Measurements from ENCODE around the gene SRGAP2C.
"Not testable (repeated sequence)": the region's sequence is repeated elsewhere in the genome, so short reads cannot be mapped to it uniquely, and the experiment has no call there.

Gene SRGAP2C

GRCh38 chr1:121280699-121281317, 96.0 kb downstream of the SRGAP2C start:
- not testable (repeated sequence) for DNase-seq

GRCh38 chr1:121281480-121281879, 96.7 kb downstream of the SRGAP2C start:
- DNase-seq = not testable (repeated sequence)

GRCh38 chr1:121283587-121284180, 98.9 kb downstream of the SRGAP2C start:
- DNase-seq = not testable (repeated sequence)

GRCh38 chr1:121292590-121292989, 107.8 kb downstream of the SRGAP2C start:
- not testable (repeated sequence) for DNase-seq

GRCh38 chr1:121293263-121294204, 108.8 kb downstream of the SRGAP2C start:
- DNase-seq = not testable (repeated sequence)

GRCh38 chr1:121294205-121294570, 109.4 kb downstream of the SRGAP2C start:
- not testable (repeated sequence) for DNase-seq

- DNase-seq = not testable (repeated sequence)
These were observed 111.8 kb downstream of the SRGAP2C start for GRCh38 chr1:121296563-121296962.

- DNase-seq = not testable (repeated sequence)
These were observed 113.8 kb downstream of the SRGAP2C start for GRCh38 chr1:121298529-121298928.

GRCh38 chr1:121299514-121300149, 114.9 kb downstream of the SRGAP2C start:
- DNase-seq = not testable (repeated sequence)

GRCh38 chr1:121301876-121302275, 117.1 kb downstream of the SRGAP2C start:
- DNase-seq = not testable (repeated sequence)

- DNase-seq = not testable (repeated sequence)
These were observed 123.0 kb downstream of the SRGAP2C start for GRCh38 chr1:121307759-121308158.

GRCh38 chr1:121315509-121315908, 130.7 kb downstream of the SRGAP2C start:
- DNase-seq = not testable (repeated sequence)

GRCh38 chr1:121316081-121316480, 131.3 kb downstream of the SRGAP2C start:
- not testable (repeated sequence) for DNase-seq

GRCh38 chr1:121317491-121318468, 133.0 kb downstream of the SRGAP2C start:
- not testable (repeated sequence) for DNase-seq

- DNase-seq = not testable (repeated sequence)
These were observed 133.9 kb downstream of the SRGAP2C start for GRCh38 chr1:121318687-121319086.

GRCh38 chr1:121321660-121322059, 136.9 kb downstream of the SRGAP2C start:
- not testable (repeated sequence) for DNase-seq

GRCh38 chr1:121324726-121325125, 140.0 kb downstream of the SRGAP2C start:
- not testable (repeated sequence) for DNase-seq

- not testable (repeated sequence) for DNase-seq
These were observed 147.4 kb downstream of the SRGAP2C start for GRCh38 chr1:121332141-121332540.

GRCh38 chr1:121332599-121333562, 148.1 kb downstream of the SRGAP2C start:
- not testable (repeated sequence) for DNase-seq

GRCh38 chr1:121337958-121338357, 153.2 kb downstream of the SRGAP2C start:
- DNase-seq = not testable (repeated sequence)

Measured in central memory CD4-positive, alpha-beta T cell (primary cell).